SK-N-SH (cell line): ENCODE results near the gene CDKAL1. TPM values are rescaled to one million over a fixed set of nuclear protein-coding genes. Genes with fewer than 3 reads are reported as not detected.

ENCODE experiments used
- CTCF ChIA-PET: fragments of 300-600, 350-600 bp; formaldehyde crosslinking; extraction: SDS; loops from one replicate; lab custom pipeline; 2021; lab: Yijun Ruan, JAX
- POLR2A ChIA-PET: fragments of 350-600 bp; sonication (Branson Sonifier 250); formaldehyde crosslinking; extraction: SDS; loops from one replicate; lab custom pipeline; 2020; ENCODE audit warnings: antibody characterized with exemption, inconsistent platforms; lab: Yijun Ruan, JAX
- DNase-seq: peaks from one replicate; pipeline ENCODE4 v3.0.0; 2012
- H2AFZ ChIP-seq: fragments of 200-600 bp; sonication (generic); 2 replicates; pipeline ENCODE4 v1.8.1; 2016; ENCODE audit warnings: antibody characterized with exemption, mild to moderate bottlenecking, low read depth
- H3F3A ChIP-seq: fragments of 200-600 bp; sonication (generic); replicated peaks from 2 replicates; pipeline ENCODE3; 2016; ENCODE audit warnings: antibody characterized with exemption, mild to moderate bottlenecking; ENCODE audit not compliant: insufficient read depth
- H3K27ac ChIP-seq, 2 experiments: fragments of 200-500 bp in 1 of 2; fragments of 200-600 bp in 1 of 2; sonication (Bioruptor generic) in 1 of 2; sonication (generic), shearing (Covaris generic) in 1 of 2; 2 replicates each; pipeline versions ENCODE4 v1.5.1 to v1.6.1; 2014 to 2016; ENCODE audit warnings: low read depth in 2 of 2, inconsistent platforms in 1 of 2, low read length in 1 of 2, mild to moderate bottlenecking in 1 of 2, mixed read lengths in 1 of 2
- H3K27me3 ChIP-seq: fragments of 200-600 bp; sonication (generic), shearing (Covaris generic); 2 replicates; pipeline ENCODE4 v1.6.1; 2016; ENCODE audit warnings: mixed run types; ENCODE audit not compliant: insufficient read depth
- H3K36me3 ChIP-seq, 2 experiments: fragments of 200-500 bp in 1 of 2; fragments of 200-600 bp in 1 of 2; sonication (Bioruptor generic) in 1 of 2; sonication (generic) in 1 of 2; replicated peaks in 1 of 2; 2 replicates each; pipeline versions ENCODE3 to v1.5.1; 2014 to 2016; ENCODE audit warnings: low read length in 1 of 2, mild to moderate bottlenecking in 1 of 2; ENCODE audit not compliant: insufficient read depth in 2 of 2, control insufficient read depth in 1 of 2
- H3K4me1 ChIP-seq, 2 experiments: fragments of 200-500 bp in 1 of 2; fragments of 200-600 bp in 1 of 2; sonication (Bioruptor generic) in 1 of 2; sonication (generic), shearing (Covaris generic) in 1 of 2; 2 replicates each; pipeline versions ENCODE4 v1.5.1 to v1.6.1; 2014 to 2016; ENCODE audit warnings: low read depth in 1 of 2, low read length in 1 of 2, mixed run types in 1 of 2; ENCODE audit not compliant: insufficient read depth in 2 of 2, control insufficient read depth in 1 of 2
- H3K4me2 ChIP-seq: fragments of 200-600 bp; sonication (generic), shearing (Covaris generic); 2 replicates; pipeline ENCODE4 v1.6.1; 2017; ENCODE audit warnings: mixed run types
- H3K4me3 ChIP-seq, 2 experiments: fragments of 200-500 bp in 1 of 2; fragments of 200-600 bp in 1 of 2; sonication (Bioruptor generic) in 1 of 2; sonication (generic), shearing (Covaris generic) in 1 of 2; 2 replicates each; pipeline versions ENCODE4 v1.5.1 to v1.8.1; 2014 to 2016; ENCODE audit warnings: low read depth in 2 of 2, inconsistent platforms in 1 of 2, low read length in 1 of 2, mild to moderate bottlenecking in 1 of 2, mixed read lengths in 1 of 2, moderate library complexity in 1 of 2
- H3K79me2 ChIP-seq: fragments of 200-600 bp; sonication (generic); 2 replicates; pipeline ENCODE4 v1.8.1; 2017; ENCODE audit warnings: mild to moderate bottlenecking; ENCODE audit not compliant: insufficient read depth
- H3K9ac ChIP-seq: fragments of 200-600 bp; sonication (generic); 2 replicates; pipeline ENCODE4 v1.6.1; 2017; ENCODE audit warnings: mixed run types
- H3K9me2 ChIP-seq: fragments of 200-600 bp; sonication (generic); 2 replicates; pipeline ENCODE4 v1.6.1; 2017; ENCODE audit warnings: mixed run types
- H3K9me3 ChIP-seq: fragments of 200-600 bp; sonication (generic); 2 replicates; pipeline ENCODE4 v1.6.1; 2017; ENCODE audit warnings: mixed run types, mild to moderate bottlenecking, moderate library complexity
- H4K20me1 ChIP-seq: fragments of 200-600 bp; sonication (generic); 2 replicates; pipeline ENCODE4 v1.6.1; 2017; ENCODE audit warnings: mild to moderate bottlenecking, mixed run types; ENCODE audit not compliant: insufficient read depth
- ELF1 ChIP-seq: IDR thresholded peaks from 2 replicates; pipeline ENCODE4 v1.4.0; 2012
- GABPA ChIP-seq: IDR thresholded peaks from 2 replicates; pipeline ENCODE4 v1.4.0; 2012; ENCODE audit warnings: low read depth, mild to moderate bottlenecking
- IRF3 ChIP-seq: fragments of 150-350 bp; IDR thresholded peaks from 2 replicates; pipeline ENCODE4 v1.6.1; 2016; ENCODE audit warnings: mild to moderate bottlenecking, low read depth, low read length
- JUND ChIP-seq: IDR thresholded peaks from 2 replicates; pipeline ENCODE4 v1.4.0; 2012
- MEF2A ChIP-seq: IDR thresholded peaks from 2 replicates; pipeline ENCODE4 v1.4.0; 2012; ENCODE audit warnings: low read depth, borderline replicate concordance
- RAD21 ChIP-seq: IDR thresholded peaks from 2 replicates; pipeline ENCODE4 v1.6.1; 2012; ENCODE audit warnings: mild to moderate bottlenecking, low read length
- SMC3 ChIP-seq: IDR thresholded peaks from 2 replicates; pipeline ENCODE4 v1.6.1; 2012; ENCODE audit warnings: low read depth, low read length, improper control_type of control experiment
- TCF12 ChIP-seq: IDR thresholded peaks from 2 replicates; pipeline ENCODE4 v1.4.0; 2012
- ZBTB33 ChIP-seq: IDR thresholded peaks from 2 replicates; pipeline ENCODE4 v1.4.0; 2012; ENCODE audit warnings: low read depth, borderline replicate concordance
- WGBS: methylation state at CpG from one replicate; pipeline ENCODE4 v1.1.6; 2017; ENCODE audit warnings: low lambda C conversion rate; 5-methylcytosine and 5-hydroxymethylcytosine counted together
- polyA plus RNA-seq, 3 experiments: library from polyadenylated mRNA; depleted of rRNA; stranded (reverse); fragments of >200 nt; gene quantifications; 2 replicates each; pipeline ENCODE4 v1.2.3, GENCODE V29; 2012
- TF ChIP-seq, protein P1 (sequence below): fragments of 200-600 bp; sonication (generic); IDR thresholded peaks from 2 replicates; pipeline ENCODE4 v1.6.1; 2017; ENCODE audit warnings: antibody characterized with exemption, mild to moderate bottlenecking, moderate library complexity
- TF ChIP-seq, protein P2 (sequence below): IDR thresholded peaks from 2 replicates; pipeline ENCODE4 v1.4.0; 2012; ENCODE audit warnings: low read depth, borderline replicate concordance
- TF ChIP-seq, protein P3 (sequence below): IDR thresholded peaks from 2 replicates; pipeline ENCODE4 v1.6.1; 2012; ENCODE audit warnings: mild to moderate bottlenecking, low read depth, low read length, moderate library complexity

Gene CDKAL1
- polyA plus RNA-seq, 1 of the 3 experiments (the other 2 are of a cell fraction) = 2.6 TPM

GRCh38 chr6:21173031-21173430 is 638.8 kb downstream of the CDKAL1 start:
- Histone ChIP-seq H4K20me1 (no peaks in the 10 kb centered on the region), H3K9me3 (no peaks in the 10 kb centered on the region), H3K4me2 (no peak overlapping the region), H3K4me3 (no peak overlapping the region), H3K79me2 (no peaks in the 10 kb centered on the region; the same call in 1 of the 2 replicates), H3K9ac (no peak overlapping the region), H3K4me1 (peaks cover 0 to 4% of the 10 kb centered on the region in 2 experiments; a peak in 2 of 4 replicates), H3K27ac (no peak overlapping the region), H3K36me3 (no peaks in the 10 kb centered on the region), H2AFZ (no peak overlapping the region), H3F3A (no peaks in the 10 kb centered on the region), H3K9me2 (0 out of 2 replicates have a peak, but pooled peaks cover 3% of the 10 kb centered on the region), H3K27me3 (no peaks in the 10 kb centered on the region)
- TF ChIP-seq, protein P1, sequence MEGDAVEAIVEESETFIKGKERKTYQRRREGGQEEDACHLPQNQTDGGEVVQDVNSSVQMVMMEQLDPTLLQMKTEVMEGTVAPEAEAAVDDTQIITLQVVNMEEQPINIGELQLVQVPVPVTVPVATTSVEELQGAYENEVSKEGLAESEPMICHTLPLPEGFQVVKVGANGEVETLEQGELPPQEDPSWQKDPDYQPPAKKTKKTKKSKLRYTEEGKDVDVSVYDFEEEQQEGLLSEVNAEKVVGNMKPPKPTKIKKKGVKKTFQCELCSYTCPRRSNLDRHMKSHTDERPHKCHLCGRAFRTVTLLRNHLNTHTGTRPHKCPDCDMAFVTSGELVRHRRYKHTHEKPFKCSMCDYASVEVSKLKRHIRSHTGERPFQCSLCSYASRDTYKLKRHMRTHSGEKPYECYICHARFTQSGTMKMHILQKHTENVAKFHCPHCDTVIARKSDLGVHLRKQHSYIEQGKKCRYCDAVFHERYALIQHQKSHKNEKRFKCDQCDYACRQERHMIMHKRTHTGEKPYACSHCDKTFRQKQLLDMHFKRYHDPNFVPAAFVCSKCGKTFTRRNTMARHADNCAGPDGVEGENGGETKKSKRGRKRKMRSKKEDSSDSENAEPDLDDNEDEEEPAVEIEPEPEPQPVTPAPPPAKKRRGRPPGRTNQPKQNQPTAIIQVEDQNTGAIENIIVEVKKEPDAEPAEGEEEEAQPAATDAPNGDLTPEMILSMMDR = no peak
- TF ChIP-seq GABPA (no peak), MEF2A (no peak), ZBTB33 (no peak), JUND (no peak), IRF3 (no peak), SMC3 (no peak), RAD21 (no peak), TCF12 (no peak), ELF1 (no peak)
- TF ChIP-seq, protein P2, sequence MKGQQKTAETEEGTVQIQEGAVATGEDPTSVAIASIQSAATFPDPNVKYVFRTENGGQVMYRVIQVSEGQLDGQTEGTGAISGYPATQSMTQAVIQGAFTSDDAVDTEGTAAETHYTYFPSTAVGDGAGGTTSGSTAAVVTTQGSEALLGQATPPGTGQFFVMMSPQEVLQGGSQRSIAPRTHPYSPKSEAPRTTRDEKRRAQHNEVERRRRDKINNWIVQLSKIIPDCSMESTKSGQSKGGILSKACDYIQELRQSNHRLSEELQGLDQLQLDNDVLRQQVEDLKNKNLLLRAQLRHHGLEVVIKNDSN = no peak
- TF ChIP-seq, protein P3, sequence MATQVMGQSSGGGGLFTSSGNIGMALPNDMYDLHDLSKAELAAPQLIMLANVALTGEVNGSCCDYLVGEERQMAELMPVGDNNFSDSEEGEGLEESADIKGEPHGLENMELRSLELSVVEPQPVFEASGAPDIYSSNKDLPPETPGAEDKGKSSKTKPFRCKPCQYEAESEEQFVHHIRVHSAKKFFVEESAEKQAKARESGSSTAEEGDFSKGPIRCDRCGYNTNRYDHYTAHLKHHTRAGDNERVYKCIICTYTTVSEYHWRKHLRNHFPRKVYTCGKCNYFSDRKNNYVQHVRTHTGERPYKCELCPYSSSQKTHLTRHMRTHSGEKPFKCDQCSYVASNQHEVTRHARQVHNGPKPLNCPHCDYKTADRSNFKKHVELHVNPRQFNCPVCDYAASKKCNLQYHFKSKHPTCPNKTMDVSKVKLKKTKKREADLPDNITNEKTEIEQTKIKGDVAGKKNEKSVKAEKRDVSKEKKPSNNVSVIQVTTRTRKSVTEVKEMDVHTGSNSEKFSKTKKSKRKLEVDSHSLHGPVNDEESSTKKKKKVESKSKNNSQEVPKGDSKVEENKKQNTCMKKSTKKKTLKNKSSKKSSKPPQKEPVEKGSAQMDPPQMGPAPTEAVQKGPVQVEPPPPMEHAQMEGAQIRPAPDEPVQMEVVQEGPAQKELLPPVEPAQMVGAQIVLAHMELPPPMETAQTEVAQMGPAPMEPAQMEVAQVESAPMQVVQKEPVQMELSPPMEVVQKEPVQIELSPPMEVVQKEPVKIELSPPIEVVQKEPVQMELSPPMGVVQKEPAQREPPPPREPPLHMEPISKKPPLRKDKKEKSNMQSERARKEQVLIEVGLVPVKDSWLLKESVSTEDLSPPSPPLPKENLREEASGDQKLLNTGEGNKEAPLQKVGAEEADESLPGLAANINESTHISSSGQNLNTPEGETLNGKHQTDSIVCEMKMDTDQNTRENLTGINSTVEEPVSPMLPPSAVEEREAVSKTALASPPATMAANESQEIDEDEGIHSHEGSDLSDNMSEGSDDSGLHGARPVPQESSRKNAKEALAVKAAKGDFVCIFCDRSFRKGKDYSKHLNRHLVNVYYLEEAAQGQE = no peak
- POLR2A ChIA-PET = no interaction called here
- 79% methylated on average over 2 of the region's 2 CpGs for WGBS
- DNase-seq = no peak
- CTCF ChIA-PET = no interaction called here
